Activated naive CD4-positive, alpha-beta T cell treated with anti-CD3 and anti-CD28 coated beads, Interleukin-2, amount 10 ng/mL, durations not matched to agents 7 days and 5 days (primary cell): ENCODE results near the gene FRMD5.
"Not testable (repeated sequence)": the region's sequence is repeated elsewhere in the genome, so short reads cannot be mapped to it uniquely, and the experiment has no call there.

Experiments used
- CTCF ChIA-PET: fragments of 350-600 bp; sonication (Branson Sonifier 250); formaldehyde crosslinking; loops from one replicate; lab custom pipeline; 2021; ENCODE audit warnings: antibody characterized with exemption; lab: Charles Lee
- DNase-seq: peaks from one replicate; pipeline ENCODE4 v3.0.0-alpha.2; 2020
- H3K27ac Mint-ChIP-seq: one replicate; pipeline ENCODE4 v1.8.0; 2021; ENCODE audit warnings: mild to moderate bottlenecking, moderate library complexity, mixed read lengths
- H3K27me3 Mint-ChIP-seq: one replicate; pipeline ENCODE4 v1.8.0; 2021; ENCODE audit warnings: mild to moderate bottlenecking, mixed read lengths
- H3K36me3 Mint-ChIP-seq: one replicate; pipeline ENCODE4 v1.8.0; 2021; ENCODE audit warnings: mixed read lengths
- H3K4me1 Mint-ChIP-seq: one replicate; pipeline ENCODE4 v1.8.0; 2021; ENCODE audit warnings: mixed read lengths
- H3K4me3 Mint-ChIP-seq: one replicate; pipeline ENCODE4 v1.8.0; 2021; ENCODE audit warnings: mild to moderate bottlenecking, moderate library complexity, mixed read lengths
- H3K9me3 Mint-ChIP-seq: one replicate; pipeline ENCODE4 v1.8.0; 2021; ENCODE audit warnings: mixed read lengths

The FRMD5 gene

DNA sequence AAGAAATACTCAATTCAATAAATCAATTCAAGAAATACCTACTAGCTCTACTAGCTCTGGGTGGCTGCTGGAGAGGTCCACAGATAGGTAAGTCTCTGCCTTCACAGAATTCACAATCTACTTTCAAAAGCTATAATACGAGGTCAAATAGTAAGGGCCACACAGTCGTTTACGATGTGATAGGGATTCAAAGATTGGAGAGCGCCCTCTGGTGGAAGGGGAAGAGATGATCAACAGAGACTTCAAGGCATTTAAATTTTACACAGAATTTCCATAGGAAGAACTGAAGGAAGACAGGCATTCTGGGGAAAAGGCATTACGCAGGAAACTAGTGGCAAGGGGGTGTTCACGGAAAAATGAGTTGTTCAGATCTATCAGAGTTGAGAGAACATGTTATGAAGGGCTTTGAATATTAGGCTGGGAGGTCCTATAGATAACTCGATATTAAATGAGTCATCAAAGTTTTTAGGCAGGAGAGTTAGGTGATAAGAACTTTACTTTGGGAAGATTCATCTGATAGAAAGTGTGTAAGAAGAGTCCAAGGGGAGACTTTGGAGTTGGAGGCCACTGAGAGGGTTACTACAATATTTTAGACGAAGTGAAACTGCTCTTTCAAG lies 128.8 kb downstream of the FRMD5 start:
- H3K36me3 Mint-ChIP-seq, result no peaks in the 10 kb centered on the region

DNA sequence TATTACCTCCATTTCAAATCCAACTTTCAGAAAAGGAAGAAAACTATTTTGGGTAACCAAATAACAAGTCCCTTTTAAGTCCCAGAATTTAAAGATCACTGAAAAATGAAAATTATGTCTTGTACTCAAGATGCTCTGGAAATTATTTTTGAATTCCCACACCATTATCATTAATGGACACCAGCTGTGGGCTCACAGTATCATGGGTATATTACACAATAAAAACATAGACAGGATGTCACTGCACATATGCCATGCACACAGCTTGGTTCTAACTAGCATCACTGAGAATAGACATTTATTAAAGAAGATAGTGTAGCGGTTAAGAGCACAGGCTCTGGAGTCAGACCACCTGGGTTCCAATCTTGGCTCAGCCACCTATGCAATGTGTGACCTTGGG lies 130.4 kb downstream of the FRMD5 start:
- DNase-seq, result no peak
- CTCF ChIA-PET, result interaction anchor here (1.0 to 4.0 kb wide), 3 partner anchors 10 to 162 kb away, joined by 3 to 62 read pairs (median 5); no protein-coding TSS in a partner anchor
- Mint-ChIP-seq H3K36me3 (no peaks in the 10 kb centered on the region), H3K27ac (no peak overlapping the region), H3K4me3 (no peak overlapping the region), H3K4me1 (no peaks in the 10 kb centered on the region), H3K27me3 (peaks cover 6% of the 10 kb centered on the region), H3K9me3 (no peaks in the 10 kb centered on the region)

More for the DNA sequence above, 128.8 kb downstream of the FRMD5 start:
- H3K4me3 Mint-ChIP-seq, result no peak overlapping the region
- peak; percentile 73 for DNase-seq
- no peak overlapping the region for H3K27ac Mint-ChIP-seq
- peaks cover 12% of the 10 kb centered on the region for H3K27me3 Mint-ChIP-seq
- H3K4me1 Mint-ChIP-seq, result no peaks in the 10 kb centered on the region
- H3K9me3 Mint-ChIP-seq, result no peaks in the 10 kb centered on the region
- CTCF ChIA-PET, result interaction anchor here (0.7 to 4.0 kb wide), 18 partner anchors 11 to 195 kb away, joined by 3 to 62 read pairs (median 4); no protein-coding TSS in a partner anchor

DNA sequence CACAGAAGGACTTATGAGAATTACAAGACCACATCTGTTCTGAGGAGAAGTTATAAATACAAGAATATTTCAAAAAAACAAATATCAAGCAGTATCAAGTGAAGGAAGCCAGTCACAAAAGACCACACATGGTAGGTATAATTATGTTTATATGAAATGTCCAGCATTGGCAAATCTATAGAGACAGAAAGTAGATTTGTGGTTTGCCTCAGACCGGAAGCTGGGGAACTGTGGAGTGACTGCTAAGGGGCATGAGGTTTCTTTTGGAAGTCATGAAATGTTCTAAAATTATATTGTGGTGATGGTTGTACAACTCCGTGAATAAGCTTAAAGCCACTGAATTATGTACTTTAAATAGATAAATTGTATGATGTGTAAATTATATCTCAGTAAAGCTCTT lies 136.9 kb downstream of the FRMD5 start:
- no peak overlapping the region for H3K27ac Mint-ChIP-seq
- peaks cover 24% of the 10 kb centered on the region for H3K27me3 Mint-ChIP-seq
- no peak overlapping the region for H3K4me3 Mint-ChIP-seq
- DNase-seq, result no peak
- no peaks in the 10 kb centered on the region for H3K9me3 Mint-ChIP-seq
- H3K4me1 Mint-ChIP-seq, result no peaks in the 10 kb centered on the region
- no peaks in the 10 kb centered on the region for H3K36me3 Mint-ChIP-seq
- CTCF ChIA-PET, result no interaction called here

DNA sequence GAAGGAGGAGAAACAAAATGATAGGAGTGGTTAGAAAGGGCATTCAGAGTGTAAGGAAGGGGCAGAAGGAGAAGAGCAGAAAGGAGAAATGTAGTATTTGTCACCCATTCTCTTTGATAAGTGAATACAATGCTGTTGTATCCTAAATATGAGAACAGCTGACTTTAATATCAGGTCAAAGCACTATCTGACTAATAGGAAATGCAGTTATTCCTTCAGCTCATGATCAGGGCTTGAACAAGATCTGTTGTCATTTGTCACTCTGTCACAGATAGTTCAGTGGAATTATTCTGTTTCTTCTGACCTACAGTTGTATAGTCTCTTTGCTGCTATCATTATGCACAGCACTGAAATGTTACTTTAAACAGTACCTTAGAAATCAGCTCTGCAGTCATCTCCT lies 149.4 kb downstream of the FRMD5 start:
- Mint-ChIP-seq H3K4me3 (no peak overlapping the region), H3K4me1 (no peaks in the 10 kb centered on the region), H3K36me3 (no peaks in the 10 kb centered on the region), H3K27me3 (no peaks in the 10 kb centered on the region), H3K27ac (no peak overlapping the region), H3K9me3 (no peaks in the 10 kb centered on the region)
- CTCF ChIA-PET, result no interaction called here
- no peak for DNase-seq

DNA sequence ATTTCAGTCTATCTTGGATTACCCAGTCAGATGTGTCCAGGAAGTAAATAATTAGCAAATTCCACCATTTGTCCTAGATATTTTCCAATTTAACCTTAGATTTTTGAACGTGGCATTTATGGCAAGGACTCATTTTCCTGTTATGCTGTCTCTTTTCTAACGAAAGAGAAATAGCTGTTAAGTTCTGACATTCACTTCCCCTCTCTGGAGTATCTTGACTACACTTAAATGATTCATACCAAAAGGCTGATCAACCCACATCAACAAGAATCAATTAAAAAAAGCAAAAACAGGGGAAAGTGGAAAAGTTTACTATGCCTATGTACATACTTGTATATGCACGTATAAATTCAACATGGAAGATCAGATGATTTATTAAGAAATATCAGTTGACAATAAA lies 149.9 kb downstream of the FRMD5 start:
- H3K27ac Mint-ChIP-seq, result no peak overlapping the region
- no peaks in the 10 kb centered on the region for H3K36me3 Mint-ChIP-seq
- no peaks in the 10 kb centered on the region for H3K9me3 Mint-ChIP-seq
- DNase-seq, result no peak
- no peaks in the 10 kb centered on the region for H3K27me3 Mint-ChIP-seq
- no peaks in the 10 kb centered on the region for H3K4me1 Mint-ChIP-seq
- no peak overlapping the region for H3K4me3 Mint-ChIP-seq
- CTCF ChIA-PET, result no interaction called here

DNA sequence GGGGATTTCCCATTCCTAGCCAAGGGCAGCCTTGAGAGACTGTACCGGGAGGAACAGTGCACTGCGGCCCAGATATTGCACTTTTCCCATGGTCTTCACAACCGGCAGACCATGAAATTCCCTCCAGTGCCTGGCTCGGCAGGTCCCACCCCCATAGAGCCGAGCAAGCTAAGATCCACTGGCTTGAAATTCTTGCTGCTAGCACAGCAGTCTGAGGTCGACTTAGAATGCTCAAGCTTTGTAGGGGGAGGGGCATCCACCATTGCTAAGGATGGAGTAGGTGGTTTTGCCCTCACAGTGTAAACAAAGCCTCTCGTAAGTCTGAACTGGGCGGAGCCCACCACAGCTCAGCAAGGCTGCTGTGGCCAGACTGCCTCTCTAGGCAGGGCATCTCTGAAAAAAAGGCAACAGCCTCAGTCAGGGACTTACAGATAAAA lies 156.3 kb downstream of the FRMD5 start:
- CTCF ChIA-PET, result no interaction called here
- no peak overlapping the region for H3K4me3 Mint-ChIP-seq
- no peaks in the 10 kb centered on the region for H3K9me3 Mint-ChIP-seq
- no peak for DNase-seq
- H3K36me3 Mint-ChIP-seq, result no peaks in the 10 kb centered on the region
- H3K27ac Mint-ChIP-seq, result no peak overlapping the region
- H3K4me1 Mint-ChIP-seq, result no peaks in the 10 kb centered on the region
- H3K27me3 Mint-ChIP-seq, result peaks cover 14% of the 10 kb centered on the region

DNA sequence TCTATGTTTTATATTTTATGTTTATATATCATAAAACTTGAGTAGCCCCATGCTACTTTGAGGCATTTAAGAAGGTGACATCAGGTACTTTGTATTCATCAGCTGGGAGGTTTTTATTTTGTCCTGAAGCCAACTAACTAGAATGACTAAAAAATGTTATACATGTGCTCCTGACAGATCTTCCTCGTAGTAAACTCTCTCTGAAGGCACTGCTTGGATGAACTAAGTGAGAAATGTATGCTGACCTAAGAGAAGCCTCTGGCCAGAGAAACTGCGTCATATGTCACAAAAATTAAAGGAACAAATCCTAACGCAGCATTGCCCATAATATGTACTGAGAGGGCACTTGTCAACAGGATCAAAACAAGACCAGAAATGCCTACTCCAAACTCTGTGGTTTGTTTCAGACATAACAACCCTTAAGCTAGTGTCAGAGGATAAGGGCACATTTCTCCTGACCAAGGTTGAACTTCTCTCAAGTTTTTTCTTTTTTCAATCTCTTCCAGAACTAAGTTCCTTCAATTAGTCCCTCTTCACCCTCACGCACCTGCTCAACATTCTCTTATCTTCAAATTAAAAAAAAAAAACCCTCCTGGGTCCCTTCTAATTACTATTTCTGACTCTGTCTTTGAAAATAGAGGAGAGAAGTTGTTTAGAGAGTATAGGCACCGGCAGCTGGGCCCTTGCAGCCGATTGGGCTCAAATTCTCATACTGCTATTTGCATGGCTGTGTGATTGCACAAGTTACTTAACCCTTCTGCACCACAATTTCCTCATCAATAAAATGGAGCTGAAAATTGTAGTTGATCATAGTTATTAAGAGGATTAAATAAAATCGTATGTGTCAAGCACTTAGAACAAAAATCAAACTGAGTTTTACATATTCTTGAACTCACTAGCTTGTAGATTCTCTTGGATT lies 159.0 kb downstream of the FRMD5 start:
- peaks cover 18% of the 10 kb centered on the region for H3K27me3 Mint-ChIP-seq
- H3K9me3 Mint-ChIP-seq, result no peaks in the 10 kb centered on the region
- H3K4me1 Mint-ChIP-seq, result no peaks in the 10 kb centered on the region
- DNase-seq, result no peak
- H3K27ac Mint-ChIP-seq, result no peak overlapping the region
- H3K36me3 Mint-ChIP-seq, result no peaks in the 10 kb centered on the region
- CTCF ChIA-PET, result no interaction called here
- no peak overlapping the region for H3K4me3 Mint-ChIP-seq

DNA sequence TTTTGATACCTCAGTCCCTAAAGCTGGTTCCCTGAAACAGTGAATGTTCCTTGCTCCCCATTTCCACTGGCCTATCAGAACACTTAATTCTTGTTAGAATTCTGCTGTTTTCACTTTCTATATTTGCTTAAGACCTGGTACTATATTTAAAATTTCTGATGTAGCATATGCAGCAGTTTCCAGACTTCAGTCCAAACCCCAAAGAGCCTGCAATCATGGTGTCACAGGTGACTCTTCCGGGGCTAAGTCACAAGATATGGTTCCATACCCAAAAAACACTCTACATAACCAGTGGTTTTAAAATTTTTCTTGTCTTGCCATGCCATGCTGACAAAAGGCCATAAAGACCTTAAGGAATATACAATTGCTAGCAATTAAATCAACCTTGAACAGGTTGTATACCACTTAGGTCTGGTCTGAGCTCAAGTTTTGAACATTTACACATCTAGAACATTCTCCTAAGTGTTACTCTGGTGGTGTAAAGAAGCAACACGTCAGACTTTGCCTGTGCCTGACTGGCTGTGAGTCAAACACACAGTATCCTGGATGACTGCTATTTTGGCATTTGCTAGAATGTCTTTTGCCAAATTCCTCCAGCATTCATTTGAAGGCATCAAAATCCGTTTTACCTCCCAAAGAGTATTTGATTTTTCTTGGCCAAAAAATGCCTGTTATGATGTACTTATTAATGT lies 160.0 kb downstream of the FRMD5 start:
- Mint-ChIP-seq H3K36me3 (no peaks in the 10 kb centered on the region), H3K27me3 (peaks cover 25% of the 10 kb centered on the region), H3K27ac (no peak overlapping the region), H3K4me3 (no peak overlapping the region), H3K9me3 (no peaks in the 10 kb centered on the region), H3K4me1 (no peaks in the 10 kb centered on the region)
- DNase-seq, result no peak
- CTCF ChIA-PET, result no interaction called here

DNA sequence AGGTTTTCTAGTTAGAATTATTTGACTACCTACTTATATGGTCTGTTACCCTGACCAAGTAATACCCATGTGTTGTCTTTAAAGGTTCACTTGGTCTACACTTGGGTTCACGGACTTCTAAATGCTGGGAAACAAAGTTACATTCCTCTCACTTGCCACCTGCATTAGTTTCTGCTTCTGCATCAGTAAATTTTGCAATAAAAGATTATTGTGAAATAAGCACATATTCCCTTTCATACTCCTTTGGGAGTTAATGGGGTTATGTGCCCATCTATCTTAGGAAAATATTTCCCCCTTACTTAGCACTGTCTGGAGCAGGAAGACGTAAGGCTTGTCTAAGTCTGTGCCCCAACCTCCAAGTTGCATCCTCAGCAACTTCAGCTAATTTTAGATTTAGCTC lies 160.7 kb downstream of the FRMD5 start:
- CTCF ChIA-PET, result no interaction called here
- no peak for DNase-seq
- peaks cover 21% of the 10 kb centered on the region for H3K27me3 Mint-ChIP-seq
- no peak overlapping the region for H3K4me3 Mint-ChIP-seq
- H3K4me1 Mint-ChIP-seq, result no peaks in the 10 kb centered on the region
- no peaks in the 10 kb centered on the region for H3K36me3 Mint-ChIP-seq
- no peak overlapping the region for H3K27ac Mint-ChIP-seq
- no peaks in the 10 kb centered on the region for H3K9me3 Mint-ChIP-seq

DNA sequence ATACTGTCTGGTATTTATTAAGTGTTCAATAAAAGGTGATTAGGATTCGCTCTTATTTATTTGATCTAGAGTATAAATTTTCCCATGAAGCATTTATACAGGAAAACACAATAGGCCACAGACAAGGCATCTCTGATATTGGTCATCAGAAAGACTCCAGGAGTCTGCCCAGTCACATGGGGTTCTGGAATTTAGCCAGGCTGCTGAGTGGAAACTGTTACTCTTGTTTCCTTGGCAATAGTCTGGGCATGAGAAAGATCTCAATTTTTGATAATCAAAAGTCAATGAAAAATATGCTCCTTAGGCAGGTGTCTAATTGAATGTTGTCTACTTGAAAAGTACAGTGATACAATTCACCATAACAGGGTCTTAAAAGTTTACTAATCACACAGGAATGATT lies 161.2 kb downstream of the FRMD5 start:
- Mint-ChIP-seq H3K4me3 (no peak overlapping the region), H3K36me3 (no peaks in the 10 kb centered on the region), H3K9me3 (no peaks in the 10 kb centered on the region), H3K27ac (no peak overlapping the region), H3K4me1 (no peaks in the 10 kb centered on the region), H3K27me3 (peaks cover 17% of the 10 kb centered on the region)
- DNase-seq, result no peak
- CTCF ChIA-PET, result interaction anchor here (0.7 to 2.0 kb wide), 2 partner anchors 32 to 1135 kb away, joined by 3 to 5 read pairs; no protein-coding TSS in a partner anchor

DNA sequence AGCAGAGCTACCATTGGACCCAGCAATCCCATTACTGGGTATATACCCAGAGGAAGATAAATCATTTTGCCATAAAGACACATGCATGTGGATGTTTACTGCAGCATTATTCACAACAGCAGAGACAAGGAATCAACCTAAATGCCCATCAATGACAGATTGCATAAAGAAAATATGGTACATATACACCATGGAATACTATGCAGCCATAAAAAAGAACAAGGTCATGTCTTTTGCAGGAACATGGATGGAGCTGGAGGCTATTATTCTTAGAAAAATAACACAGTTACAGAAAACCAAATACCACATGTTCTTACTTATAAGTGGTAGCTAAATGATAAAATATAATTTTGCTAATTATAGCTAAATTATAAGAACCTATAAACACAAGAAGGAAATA lies 162.3 kb downstream of the FRMD5 start:
- not testable (repeated sequence) for H3K4me1 Mint-ChIP-seq, H3K4me3 Mint-ChIP-seq, H3K9me3 Mint-ChIP-seq, H3K27ac Mint-ChIP-seq, H3K36me3 Mint-ChIP-seq, DNase-seq
- peaks cover 22% of the 10 kb centered on the region for H3K27me3 Mint-ChIP-seq
- CTCF ChIA-PET, result interaction anchor here (2.0 kb wide), 1 partner anchor 33 kb away, joined by 5 read pairs; no protein-coding TSS in a partner anchor

DNA sequence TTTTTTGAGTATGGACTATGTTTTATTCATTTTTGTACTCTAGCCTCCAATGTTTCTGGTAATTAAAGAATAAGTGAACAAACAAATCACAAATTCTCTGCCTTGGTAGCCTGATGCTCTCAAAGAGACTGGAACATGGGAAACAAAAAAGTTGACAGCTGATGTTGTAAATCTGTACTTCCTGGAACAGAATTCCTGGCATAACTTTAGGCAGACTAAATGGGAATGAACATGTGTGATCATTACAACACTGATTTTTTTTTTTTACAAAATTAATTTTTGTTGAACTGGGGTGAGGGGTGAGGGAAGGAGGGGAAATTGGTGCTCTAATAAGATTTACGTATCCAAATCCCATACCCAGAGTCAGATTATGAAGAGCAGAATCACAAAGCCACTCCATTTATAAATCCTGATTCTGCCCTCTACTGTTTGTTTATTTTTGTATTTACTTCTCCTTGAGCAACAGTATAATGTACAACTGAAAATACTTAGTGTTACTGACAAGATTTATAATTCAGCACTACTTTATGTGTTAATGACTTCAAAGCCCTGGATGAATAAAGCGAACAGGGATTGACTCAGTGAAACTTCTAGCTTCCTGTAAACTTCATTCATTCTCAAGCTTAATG lies 165.0 kb downstream of the FRMD5 start:
- H3K36me3 Mint-ChIP-seq, result no peaks in the 10 kb centered on the region
- H3K27me3 Mint-ChIP-seq, result peaks cover 24% of the 10 kb centered on the region
- no peak overlapping the region for H3K4me3 Mint-ChIP-seq
- no peaks in the 10 kb centered on the region for H3K4me1 Mint-ChIP-seq
- no peaks in the 10 kb centered on the region for H3K9me3 Mint-ChIP-seq
- H3K27ac Mint-ChIP-seq, result no peak overlapping the region
- DNase-seq, result no peak
- CTCF ChIA-PET, result no interaction called here

DNA sequence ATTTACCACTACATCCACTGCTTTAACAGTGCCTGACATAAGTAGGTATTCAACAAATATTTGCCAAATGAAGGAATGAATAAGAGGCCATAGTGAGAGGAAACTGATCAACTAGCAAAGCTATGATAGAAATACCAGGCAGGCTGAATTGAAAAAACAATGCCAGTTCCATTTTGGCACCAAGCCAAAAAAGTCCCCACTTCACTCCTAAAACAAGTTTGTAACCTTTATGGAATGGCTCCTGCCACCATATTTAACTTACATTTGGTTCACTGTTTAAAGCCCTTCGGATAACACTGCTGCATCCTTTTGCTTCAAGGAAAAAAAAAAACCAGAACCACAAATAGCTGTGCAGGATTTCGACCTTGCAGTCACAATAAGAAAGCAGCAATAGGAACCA lies 166.1 kb downstream of the FRMD5 start:
- no peaks in the 10 kb centered on the region for H3K4me1 Mint-ChIP-seq
- peaks cover 24% of the 10 kb centered on the region for H3K27me3 Mint-ChIP-seq
- H3K36me3 Mint-ChIP-seq, result no peaks in the 10 kb centered on the region
- H3K4me3 Mint-ChIP-seq, result no peak overlapping the region
- CTCF ChIA-PET, result no interaction called here
- H3K9me3 Mint-ChIP-seq, result no peaks in the 10 kb centered on the region
- no peak overlapping the region for H3K27ac Mint-ChIP-seq
- no peak for DNase-seq

DNA sequence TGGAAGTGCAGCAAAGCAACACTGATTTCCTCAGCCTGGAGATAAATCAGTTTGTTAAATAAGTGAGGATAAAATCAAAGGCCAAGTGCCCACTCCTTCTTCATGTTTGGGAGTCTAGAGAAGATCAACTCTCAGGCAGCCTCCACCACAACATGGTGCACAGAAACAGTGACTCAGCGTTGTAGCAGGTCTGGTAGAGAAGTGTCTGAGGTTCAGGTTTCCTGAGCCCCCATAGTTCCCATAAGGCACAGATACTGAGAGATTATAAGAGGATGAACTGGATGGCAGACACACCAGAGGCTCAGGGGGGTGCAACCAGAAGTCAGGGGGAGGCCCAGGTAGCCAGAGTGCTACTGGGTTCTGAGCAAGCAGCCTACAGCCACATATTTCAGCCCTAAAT lies 166.7 kb downstream of the FRMD5 start:
- no peaks in the 10 kb centered on the region for H3K4me1 Mint-ChIP-seq
- no peaks in the 10 kb centered on the region for H3K9me3 Mint-ChIP-seq
- H3K27me3 Mint-ChIP-seq, result peaks cover 24% of the 10 kb centered on the region
- DNase-seq, result no peak
- H3K36me3 Mint-ChIP-seq, result no peaks in the 10 kb centered on the region
- CTCF ChIA-PET, result no interaction called here
- H3K4me3 Mint-ChIP-seq, result no peak overlapping the region
- no peak overlapping the region for H3K27ac Mint-ChIP-seq
